Activated T-helper 1 cell treated with anti-CD3 and anti-CD28 coated beads, Interleukin-2, amount 50 U/mL, for 16 hours (primary cell): ENCODE data around the gene CLECL1.
"Not testable (repeated sequence)": the region's sequence is repeated elsewhere in the genome, so short reads cannot be mapped to it uniquely, and the experiment has no call there.

Experiments used
- DNase-seq, 2 donors: peaks; one replicate each; pipeline ENCODE4 v3.0.0-alpha.2; 2020; ENCODE audit warnings: low read depth in 1 of 2, low spot score in 1 of 2

Gene CLECL1

DNA sequence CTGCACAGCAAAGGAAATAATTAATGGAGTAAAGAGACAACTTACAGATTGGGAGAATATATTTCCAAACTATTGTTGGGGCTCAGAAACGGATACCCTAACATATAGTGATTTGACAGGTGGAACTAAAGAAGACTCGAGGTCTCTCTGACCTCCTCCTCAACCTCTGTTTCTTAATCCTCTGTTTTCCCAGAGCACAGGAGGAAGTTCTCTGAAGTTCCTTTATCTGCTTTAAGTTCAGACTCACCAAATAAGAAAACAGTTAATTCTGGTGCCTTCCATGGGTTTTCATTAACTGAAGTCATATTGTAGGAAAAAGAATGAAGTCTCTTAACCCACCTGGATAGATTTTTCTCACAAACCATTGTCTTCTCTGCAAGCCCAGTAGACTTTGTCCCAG, 34.2 kb downstream of the CLECL1 start:
- DNase-seq: no peak

DNA sequence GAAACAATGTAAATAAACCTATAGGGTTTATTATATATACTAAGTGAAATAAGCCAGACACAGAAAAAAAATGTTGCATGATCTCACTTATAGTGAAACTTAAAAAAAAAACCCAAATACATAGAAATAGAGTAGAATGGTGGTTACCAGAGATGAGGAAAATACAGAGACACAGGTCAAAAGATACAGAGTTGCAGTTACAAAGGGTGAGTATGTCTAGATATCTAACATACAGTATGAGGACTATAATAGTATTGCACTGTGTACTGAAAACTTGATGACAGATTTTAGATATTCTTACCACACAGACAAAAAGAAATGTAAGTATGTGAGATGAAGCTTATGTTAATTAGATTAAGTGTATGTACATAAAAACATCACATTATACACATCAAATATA, 35.3 kb downstream of the CLECL1 start:
- DNase-seq: no peak

DNA sequence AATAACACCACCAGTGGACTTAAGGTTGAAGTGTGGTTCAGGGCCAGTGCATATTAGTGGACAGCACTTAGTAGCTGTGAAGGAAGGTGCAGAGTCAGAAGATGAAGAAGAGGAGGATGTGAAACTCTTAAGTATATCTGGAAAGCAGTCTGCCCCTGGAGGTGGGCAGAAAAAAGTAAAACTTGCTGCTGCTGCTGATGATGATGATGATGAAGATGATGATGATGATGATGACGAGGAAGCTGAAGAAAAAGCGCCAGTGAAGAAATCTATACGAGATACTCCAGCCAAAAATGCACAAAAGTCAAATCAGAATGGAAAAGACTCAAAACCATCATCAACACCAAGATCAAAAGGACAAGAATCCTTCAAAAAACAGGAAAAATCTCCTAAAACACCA, 37.2 kb downstream of the CLECL1 start:
- not testable (repeated sequence) for DNase-seq

DNA sequence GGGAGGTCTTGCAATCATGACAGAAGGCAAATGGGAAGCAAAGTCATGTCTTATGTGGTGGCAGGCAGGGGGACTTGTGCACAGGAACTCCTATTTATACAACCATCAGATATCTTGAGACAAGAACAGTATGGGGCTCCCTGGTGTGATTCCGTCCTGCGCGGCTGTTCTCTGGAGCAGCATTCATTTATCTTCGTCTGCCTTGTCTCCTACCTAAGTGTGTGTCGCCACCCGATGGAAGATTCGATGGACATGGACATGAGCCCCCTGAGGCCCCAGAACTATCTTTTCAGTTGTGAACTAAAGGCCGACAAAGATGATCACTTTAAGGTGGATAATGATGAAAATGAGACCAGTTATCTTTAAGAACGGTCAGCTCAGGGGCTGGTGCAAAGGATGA, 37.7 kb downstream of the CLECL1 start:
- DNase-seq: not testable (repeated sequence)

DNA sequence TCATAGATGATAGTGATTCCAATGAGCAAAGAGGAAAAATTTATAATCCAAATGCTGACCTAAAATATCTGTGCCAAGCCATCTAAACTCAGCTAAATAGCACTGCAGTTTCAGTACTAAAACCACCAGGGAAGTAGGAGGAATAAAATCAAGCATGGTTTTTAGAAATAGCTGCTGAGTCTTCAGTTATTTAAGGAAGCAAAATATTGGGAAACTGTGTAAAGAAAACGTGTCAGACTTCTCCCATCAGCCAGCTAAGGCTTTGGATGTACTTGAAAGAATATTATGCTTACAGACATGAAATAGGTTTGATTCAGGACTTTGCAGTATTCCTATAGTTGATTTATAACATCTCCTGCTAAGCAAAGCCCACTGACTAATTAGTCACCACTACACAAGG, 38.7 kb downstream of the CLECL1 start:
- no peak for DNase-seq

DNA sequence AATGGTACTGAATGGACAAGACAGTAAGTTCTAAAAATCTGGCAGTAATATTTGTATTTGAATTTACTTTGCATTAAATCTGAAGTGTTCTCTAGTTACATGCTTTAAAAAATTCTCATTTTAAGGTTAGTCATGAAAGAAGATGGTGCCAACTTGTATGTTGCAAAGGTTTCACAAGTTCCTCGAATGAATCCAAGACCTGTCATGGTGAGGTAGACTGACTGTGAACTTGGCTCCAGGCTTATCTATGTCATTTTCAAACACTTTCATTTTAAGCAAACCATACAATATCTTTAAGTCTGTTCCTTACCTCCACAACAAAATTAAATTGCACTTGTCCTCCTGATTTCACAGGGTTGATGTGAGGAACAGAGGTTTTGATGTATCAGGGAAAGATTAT, 40.0 kb downstream of the CLECL1 start:
- DNase-seq: no peak

DNA sequence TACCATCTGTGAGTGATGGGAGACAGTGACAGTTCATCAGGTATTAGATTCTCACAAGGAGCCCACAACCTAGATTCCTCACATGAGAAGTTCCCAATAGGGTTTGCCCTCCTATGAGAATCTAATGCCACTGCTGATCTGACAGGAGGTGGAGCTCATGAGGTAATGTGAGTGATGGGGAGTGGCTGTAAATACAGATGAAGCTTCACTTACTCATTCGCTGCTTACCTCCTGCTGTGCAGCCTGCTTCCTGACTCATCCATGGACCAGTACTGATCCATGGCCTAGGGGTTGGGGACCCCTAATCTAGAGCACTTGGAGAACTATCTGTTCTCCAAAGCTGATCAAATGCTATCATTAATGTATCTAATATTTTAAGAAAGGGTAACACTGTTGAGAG, 45.7 kb downstream of the CLECL1 start:
- DNase-seq: no peak

DNA sequence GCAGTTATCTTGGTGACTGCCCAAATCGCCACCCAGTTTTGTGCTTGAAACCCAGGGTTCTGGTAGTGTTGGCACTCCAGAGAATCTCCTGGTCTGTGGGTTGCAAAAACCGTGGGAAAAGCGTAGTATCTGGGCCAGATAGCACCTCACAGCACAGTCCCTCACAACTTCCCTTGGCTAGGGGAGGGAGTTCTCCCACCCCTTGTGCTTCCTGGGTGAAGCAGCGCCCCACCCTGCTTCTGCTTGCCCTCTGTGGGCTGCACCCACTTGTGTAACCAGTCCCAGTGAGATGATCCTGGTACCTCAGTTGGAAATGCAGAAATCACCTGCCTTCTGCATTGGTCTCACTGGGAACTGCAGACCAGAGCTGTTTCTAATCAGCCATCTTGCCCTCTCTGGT, 47.0 kb downstream of the CLECL1 start:
- no peak for DNase-seq

DNA sequence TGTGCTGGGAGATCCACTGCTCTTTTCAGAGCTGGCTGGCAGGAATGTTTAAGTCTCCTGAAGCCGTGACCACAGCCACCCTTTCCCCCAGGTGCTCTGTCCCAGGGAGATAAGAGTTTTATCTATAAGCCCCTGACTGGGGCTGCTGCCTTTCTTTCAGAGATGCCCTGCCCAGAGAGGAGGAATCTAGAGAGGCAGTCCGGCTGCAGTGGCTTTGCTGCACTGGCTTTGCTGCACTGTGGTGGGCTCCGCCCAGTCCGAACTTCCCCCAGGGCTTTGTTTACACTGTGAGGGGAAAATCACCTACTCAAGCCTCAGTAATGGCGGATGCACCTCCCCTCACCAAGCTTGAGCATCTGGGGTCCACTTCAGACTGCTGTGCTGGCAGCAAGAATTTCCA, 47.5 kb downstream of the CLECL1 start:
- not testable (repeated sequence) for DNase-seq

DNA sequence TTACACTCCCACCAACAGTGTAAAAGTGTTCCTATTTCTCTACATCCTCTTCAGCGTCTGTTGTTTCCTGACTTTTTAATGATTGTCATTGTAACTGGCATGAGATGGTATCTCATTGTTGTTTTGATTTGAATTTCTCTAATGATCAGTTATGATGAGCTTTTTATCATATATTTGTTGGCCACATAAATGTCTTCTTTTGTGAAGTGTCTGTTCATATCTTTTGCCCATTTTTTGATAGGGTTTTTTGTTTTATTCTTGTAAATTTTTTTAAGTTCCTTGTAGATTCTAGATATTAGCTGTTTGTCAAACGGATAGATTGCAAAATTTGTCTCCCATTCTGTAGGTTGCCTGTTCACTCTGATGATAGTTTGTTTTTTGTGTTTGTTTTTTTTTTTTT, 49.9 kb downstream of the CLECL1 start:
- DNase-seq: not testable (repeated sequence)

DNA sequence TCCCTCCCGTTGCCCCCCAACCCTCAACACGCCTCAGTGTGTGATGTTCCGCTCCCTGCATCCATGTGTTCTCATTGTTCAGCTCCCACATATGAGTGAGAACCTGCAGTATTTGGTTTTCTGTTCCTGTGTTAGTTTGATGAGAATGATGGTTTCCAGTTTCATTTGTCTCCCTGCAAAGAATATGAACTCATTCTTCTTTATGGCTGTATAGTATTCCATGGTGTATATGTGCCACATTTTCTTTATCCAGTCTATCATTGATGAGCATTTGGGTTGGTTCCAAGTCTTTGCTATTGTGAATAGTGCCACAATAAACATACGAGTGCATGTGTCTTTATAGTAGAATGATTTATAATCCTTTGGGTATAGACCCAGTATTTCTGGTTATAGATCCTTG, 50.4 kb downstream of the CLECL1 start:
- not testable (repeated sequence) for DNase-seq

DNA sequence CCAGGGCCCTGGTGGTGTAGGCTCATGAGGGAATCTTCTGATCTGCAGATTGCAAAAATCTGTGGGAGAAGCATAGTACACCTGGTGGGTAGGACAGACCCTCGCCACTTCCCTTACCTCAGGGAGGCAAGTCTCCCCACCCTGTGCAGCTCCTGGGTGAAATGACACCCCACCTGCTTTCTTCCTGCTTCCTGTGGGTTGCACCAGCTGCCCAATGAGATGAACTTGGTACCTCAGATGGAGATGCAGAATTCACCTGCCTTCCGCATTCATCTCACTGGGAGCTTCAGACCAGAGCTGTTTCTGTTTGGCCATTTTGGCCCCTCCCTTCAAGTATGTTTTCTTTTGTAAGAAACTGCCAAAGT, 58.7 kb downstream of the CLECL1 start:
- no peak for DNase-seq

DNA sequence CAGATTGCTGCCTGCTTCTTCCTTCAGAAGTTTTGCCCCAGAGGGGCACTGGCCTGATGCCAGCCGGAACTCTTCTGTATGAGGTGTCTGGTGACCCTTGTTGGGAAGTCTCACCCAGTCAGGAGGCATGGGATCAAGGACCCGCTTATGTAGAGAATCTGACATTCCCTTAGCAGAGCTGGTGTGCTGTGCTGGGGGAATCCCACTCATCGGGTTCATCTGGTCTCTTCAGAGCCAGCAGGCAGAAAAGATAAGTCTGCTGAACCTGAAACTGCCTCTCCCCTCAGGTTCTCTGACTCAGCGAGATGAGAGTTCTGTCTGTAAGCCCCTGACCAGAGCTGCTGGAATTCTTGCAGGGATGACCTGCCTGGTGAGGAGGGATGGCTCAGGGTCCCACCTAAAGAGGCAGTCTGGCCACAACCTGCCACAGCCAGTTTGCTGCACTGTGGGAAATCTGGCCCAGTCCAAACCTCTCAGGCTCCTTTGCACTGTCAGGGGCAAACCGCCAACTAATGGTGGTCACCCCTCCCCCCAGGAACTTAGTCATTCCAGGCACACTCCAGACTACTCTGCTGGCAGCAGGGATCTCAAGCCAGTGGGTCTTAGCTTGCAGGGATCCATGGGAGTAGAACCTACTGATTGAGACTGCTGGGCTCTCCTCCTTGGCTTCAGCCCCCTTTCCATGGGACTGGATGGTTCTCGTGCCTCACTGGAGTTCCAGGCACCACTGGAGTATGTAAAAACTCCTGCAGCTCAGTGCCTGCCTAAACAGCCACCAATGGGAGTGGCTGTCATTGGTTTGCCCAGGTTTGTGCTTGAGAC, 59.3 kb downstream of the CLECL1 start:
- peak in 1 of 2 donors; percentile 40 for DNase-seq
